K562 treated with DMSO at 1 percent for 4 hours (cell line): ENCODE data around the gene MARCKSL1. TPM values are rescaled to one million over a fixed set of nuclear protein-coding genes. Genes with fewer than 3 reads are reported as not detected.

Experiments
- total RNA-seq: library from RNA; unstranded; fragments of 300-600 nt; gene quantifications from 2 replicates; pipeline ENCODE4 v1.2.3, GENCODE V29; 2022; ENCODE audit not compliant: insufficient read depth

MARCKSL1 gene, protein sequence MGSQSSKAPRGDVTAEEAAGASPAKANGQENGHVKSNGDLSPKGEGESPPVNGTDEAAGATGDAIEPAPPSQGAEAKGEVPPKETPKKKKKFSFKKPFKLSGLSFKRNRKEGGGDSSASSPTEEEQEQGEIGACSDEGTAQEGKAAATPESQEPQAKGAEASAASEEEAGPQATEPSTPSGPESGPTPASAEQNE
- 73.9 and 74.4 TPM in 2 replicates for total RNA-seq

DNA sequence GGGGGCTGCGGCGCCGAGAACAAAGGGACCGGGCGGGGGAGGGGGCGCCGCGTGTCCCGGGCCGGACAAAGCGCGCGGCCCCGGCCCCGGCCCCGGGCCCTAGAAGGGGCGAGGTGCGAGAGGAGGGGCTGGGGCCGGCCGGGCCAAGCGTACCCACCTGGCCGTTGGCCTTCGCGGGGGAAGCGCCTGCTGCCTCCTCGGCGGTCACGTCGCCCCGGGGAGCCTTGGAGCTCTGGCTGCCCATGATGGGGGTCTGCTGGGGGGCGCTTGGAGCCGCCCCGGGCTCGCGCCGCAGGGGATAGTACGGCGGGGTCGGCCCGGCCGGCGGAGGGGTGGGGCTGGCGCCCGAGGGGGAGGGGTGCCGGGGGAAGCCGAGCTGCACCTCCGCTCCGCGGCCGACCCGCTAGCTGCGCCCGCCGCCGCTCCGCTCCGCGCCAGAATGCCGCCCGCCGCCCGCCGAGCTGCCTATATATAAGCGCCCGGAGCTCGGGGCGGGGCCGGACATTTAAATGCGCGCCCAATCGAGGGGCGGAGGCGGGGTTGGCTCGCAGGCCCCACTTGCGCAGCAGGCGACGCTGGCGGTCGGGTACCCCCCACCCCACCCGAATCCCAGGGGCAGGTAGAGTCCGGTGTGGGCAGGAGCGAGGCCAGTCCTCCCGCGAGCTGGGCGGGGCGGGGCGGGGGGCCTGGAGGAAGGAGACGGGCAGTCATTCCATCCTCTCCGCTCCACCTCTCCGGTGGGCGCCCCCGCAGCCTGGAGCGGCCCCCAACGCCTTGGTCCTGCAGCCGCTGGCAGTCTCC is at the start of gene MARCKSL1:
Gene MARCKSL1 (minus strand): TSS at position 444 of the 801 bp plus-strand sequence. CDS start 200 bp downstream, at position 244.

GRCh38 chr1:32362474-32363313 is 26.7 kb upstream of the MARCKSL1 start, which contains the start of the genes FAM229A and TSSK3:
Gene FAM229A, minus strand, starts transcription at chr1:32362485. Its CDS starts 394 bp downstream, at chr1:32362091.
Gene TSSK3, plus strand, starts transcription at chr1:32362539. Its CDS starts 163 bp downstream, at chr1:32362702.

GRCh38 chr1:32291708-32292538 is 44.1 kb downstream of the MARCKSL1 start, which contains the start of gene HDAC1:
Gene HDAC1, plus strand, starts transcription at chr1:32292083. Its CDS starts 87 bp downstream, at chr1:32292170.

Other genes with a start within 250 kb of the MARCKSL1 start
- gene KPNA6, start 228.2 kb downstream of the MARCKSL1 start, total RNA-seq, result 16.6 and 21.4 TPM in 2 replicates
- 39.0 and 39.7 TPM in 2 replicates for gene TXLNA, start 156.6 kb downstream of the MARCKSL1 start, total RNA-seq
- gene CCDC28B, start 135.6 kb downstream of the MARCKSL1 start, total RNA-seq, result 26.5 and 34.8 TPM in 2 replicates
- 6.0 and 6.8 TPM in 2 replicates for gene IQCC, start 130.6 kb downstream of the MARCKSL1 start, total RNA-seq
- not detected in 2 replicates for gene DCDC2B, start 127.1 kb downstream of the MARCKSL1 start, total RNA-seq
- 5.3 and 6.7 TPM in 2 replicates for gene TMEM234, start 113.9 kb downstream of the MARCKSL1 start, total RNA-seq
- 336 and 344 TPM in 2 replicates for gene EIF3I, start 113.8 kb downstream of the MARCKSL1 start, total RNA-seq
- gene FAM167B, start 89.0 kb downstream of the MARCKSL1 start, total RNA-seq, result not detected in 2 replicates
- not detected in 2 replicates for gene LCK, start 85.0 kb downstream of the MARCKSL1 start, total RNA-seq
- gene HDAC1, start 44.1 kb downstream of the MARCKSL1 start, total RNA-seq, result 207 and 208 TPM in 2 replicates
- 21.4 and 29.8 TPM in 2 replicates for gene FAM229A, start 26.3 kb upstream of the MARCKSL1 start, total RNA-seq
- 2.4 TPM in 1 of 2 replicates, not detected in the other for gene TSSK3, start 26.3 kb upstream of the MARCKSL1 start, total RNA-seq
- gene BSDC1, start 58.2 kb upstream of the MARCKSL1 start, total RNA-seq, result 36.4 and 60.1 TPM in 2 replicates
- gene ZBTB8B, start 128.8 kb upstream of the MARCKSL1 start, total RNA-seq, result not detected in 2 replicates
- not detected in 2 replicates for gene ZBTB8A, start 203.2 kb upstream of the MARCKSL1 start, total RNA-seq